ENCODE measurements around the gene ATOSA. TPM values are rescaled to one million over a fixed set of nuclear protein-coding genes. Genes with fewer than 3 reads are reported as not detected.

ATOSA gene
- 14.1 and 22.4 TPM in 2 replicates for total RNA-seq

GRCh38 chr15:52679232-52680040 is at the start of gene ATOSA:
Gene ATOSA, minus strand, starts transcription at chr15:52679388. Its CDS starts 1,367 bp downstream, at chr15:52678021.

Other genes starting within 250 kb of the ATOSA start
- gene MYO5A, start 150.5 kb downstream of the ATOSA start, total RNA-seq, result 44.5 and 82.5 TPM in 2 replicates
- 76.8 and 109 TPM in 2 replicates for gene ARPP19, start 110.4 kb downstream of the ATOSA start, total RNA-seq
- gene ONECUT1, start 110.9 kb upstream of the ATOSA start, total RNA-seq, result not detected in 2 replicates

All from subcutaneous preadipocyte (primary cell).